Measurements from ENCODE around the gene LRRC55.

LRRC55 gene

DNA sequence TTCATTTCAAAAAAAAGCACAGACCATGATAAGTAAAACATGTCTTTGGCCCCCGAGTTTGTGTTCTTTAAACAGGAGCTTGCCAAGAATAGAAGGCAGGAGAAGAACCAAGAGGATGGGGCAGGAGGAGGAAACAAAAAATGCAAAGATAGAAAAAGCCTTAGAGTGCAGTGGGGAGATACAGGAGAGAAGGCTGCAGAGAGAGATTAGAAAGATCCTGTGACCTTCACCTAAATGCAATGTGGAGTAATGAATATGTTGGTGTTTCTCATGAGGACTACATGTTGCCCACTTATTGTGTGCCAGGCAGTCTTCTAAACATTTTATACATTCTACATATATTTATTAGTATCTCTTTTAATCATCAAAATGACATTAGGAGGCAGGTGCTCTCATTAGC is 57.6 kb downstream of the LRRC55 start:
- no peak for DNase-seq

DNA sequence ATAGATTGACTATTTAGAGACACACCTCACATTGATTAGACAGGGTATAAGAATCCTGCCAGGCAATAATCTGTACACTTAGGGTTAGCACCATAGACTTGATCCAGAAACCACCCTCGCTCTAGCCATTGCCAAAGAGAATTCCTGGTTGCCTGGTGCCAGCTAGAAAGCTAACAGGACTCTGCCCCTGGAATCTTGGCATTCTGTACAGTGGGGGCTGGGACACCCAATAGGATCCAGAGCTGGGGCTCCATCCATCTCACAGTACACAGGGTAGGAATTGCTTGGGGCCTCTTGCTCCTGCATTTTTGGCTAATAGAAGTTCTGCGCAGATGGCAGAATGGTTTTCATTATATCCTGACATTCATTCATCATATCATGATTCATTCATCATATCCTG is 58.3 kb downstream of the LRRC55 start:
- DNase-seq = no peak

DNA sequence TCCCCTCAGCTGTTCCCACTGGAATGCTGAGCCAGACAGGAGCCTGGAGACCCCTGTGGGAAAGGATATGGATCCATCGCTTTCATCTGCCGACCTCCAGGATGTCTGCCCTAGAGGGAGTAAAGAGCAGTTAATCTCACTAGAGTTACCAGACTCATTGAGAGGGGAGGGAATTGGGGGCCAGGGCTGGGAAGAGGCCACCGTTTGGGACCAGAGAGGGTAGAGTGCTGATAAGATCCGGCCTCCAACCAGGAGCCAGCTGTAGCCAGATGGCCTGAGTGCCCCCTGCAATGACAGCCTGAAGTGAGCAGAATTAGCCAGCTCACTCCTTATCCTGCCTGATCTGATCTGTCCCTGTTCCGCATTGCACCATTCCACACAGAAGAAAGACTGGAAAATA is 59.0 kb downstream of the LRRC55 start:
- no peak for DNase-seq

Data from stimulated activated CD4-positive, alpha-beta T cell treated with anti-CD3 and anti-CD28 coated beads, Interleukin-2, amount 100 ng/mL, for 24 hours (primary cell).